UCSD-AML1 (cell line): ENCODE data around the gene CEP192.
"Not testable (repeated sequence)": the region's sequence is repeated elsewhere in the genome, so short reads cannot be mapped to it uniquely, and the experiment has no call there.

Experiments
- DNase-seq: peaks from one replicate; lab custom pipeline; 2025; ENCODE audit not compliant: unreplicated experiment; lab: John Stamatoyannopoulos, UW

The CEP192 gene

DNA sequence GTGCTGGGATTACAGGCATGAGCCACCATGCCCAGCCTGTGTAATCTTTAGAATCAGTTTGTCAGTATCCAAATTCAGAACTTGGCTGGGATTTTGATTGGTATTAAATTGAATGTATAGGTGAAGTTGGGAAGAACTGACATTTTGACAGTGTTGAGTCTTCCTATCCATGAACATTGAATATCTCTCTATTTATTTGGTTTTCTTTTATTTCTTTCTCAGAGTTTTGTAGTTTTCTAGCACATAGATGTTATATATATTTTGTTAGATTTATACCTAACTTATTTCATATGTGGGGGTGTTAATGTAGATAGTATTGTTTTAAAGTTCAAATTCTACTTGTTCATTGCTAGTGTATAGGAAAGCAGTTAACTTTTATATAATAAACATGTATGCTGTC lies 31.5 kb downstream of the CEP192 start:
- DNase-seq = no peak

DNA sequence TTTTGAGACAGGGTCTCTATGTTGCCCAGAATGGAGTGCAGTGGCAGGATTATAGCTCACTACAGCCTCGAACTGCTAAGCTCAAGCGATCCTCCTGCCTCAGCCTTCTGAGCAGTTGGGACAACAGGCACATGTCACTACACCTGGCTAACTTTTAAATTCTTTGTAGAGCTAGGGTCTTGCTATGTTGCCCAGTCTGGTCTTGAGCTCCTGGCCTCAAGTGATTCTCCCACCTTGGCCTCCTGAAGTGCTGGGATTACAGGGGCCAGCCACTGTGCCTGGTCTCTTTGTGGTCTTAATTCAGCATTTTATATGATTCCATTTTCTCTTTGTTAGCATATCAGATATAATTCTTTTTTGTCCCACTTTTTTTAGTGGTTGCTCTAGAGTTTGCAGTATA lies 34.1 kb downstream of the CEP192 start:
- DNase-seq = no peak

DNA sequence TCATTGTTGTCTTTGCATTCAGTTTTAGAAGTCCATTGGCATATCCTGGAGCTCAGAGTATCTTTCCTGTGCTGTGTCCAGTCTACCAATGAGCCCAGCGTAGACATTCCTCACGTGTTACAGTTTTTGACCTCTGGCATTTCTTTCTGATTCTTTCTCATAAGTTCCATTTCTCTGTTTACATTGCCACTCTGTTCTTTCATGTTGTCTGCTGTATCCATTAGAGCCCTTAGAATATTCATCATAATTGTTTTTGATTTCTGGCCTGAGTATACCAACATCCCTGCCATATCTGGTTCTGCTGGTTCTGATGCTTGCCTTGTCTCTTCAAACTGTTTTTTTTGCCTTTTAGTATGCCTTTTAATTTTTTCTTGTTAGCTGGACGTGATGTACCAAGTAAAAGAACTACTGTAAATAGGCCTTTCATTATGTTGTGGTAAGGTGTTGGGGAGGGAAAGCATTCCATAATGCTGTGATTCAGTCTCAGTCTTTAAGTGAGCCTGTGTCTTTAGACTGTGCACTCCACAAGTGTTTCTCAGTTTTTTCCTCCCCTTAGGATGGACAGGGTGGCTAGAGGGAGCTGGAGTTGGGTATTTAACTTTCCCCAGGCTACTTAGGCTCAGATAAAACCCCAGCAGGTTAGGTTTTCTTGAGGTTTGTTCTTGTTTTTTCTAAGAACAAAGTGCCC lies 35.6 kb downstream of the CEP192 start:
- no peak for DNase-seq

DNA sequence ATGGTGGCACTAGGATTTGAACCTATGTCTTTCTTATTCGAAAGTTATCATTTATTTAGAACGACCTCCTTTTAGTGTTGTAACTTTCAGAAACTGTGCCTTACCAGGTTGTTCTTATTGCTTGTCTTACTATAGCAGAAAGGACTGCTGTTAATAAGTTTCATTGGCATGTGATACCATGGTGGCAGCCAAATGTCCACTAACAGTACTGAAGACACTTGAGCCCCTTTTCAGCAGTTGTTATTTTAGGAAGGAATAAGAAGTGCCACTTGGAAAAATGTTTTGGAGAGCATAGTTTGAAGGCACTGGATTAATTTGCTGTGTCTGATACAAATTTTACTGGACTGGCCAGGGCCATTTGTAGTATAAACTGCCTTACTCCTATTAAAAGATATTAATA lies 37.7 kb downstream of the CEP192 start:
- DNase-seq = no peak

DNA sequence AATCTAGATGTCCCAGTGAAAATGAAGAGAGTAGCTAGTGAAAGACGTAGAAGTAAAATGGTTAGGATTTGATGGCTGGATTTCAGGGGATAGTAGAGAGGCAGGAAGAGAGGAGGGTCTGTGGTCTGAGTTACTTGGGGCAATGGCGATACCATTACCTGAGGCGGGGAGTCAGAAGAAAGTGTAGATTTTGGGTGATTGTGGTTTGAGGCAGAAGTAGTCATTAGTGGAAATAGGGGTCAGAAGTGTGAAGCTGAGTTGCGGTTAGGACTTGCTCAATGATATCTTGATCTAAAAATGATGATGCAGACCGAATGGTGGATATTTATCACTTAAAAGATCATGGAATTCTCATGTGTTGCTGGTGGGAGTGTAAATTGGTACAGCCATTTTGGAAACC lies 41.0 kb downstream of the CEP192 start:
- DNase-seq = no peak

DNA sequence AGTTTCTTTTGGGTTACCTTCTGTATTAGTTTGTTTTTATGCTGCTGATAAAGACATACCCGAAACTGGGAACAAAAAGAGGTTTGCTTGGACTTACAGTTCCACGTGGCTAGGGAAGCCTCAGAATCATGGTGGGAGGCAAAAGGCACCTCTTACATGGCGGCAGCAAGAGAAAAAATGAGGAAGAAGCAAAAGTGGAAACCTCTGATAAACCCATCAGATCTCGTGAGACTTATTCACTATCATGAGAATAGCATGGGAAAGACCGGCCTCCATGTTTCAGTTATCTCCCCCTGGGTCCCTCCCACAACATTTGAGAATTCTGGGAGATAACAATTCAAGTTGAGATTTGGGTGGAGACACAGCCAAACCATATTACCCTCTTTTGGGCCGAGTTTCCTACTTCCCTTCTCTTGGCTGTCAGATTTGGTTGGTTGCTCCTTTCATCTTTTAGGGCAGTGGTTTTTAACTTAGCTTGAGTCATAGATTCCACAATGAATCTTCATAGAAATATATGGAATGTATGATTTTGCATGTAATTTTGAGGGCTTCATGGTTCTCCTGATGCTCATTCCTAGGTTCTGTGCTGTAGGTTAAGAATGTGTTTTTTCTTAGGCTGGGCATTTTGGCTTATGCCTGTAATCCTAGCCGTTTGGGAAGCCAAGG lies 44.2 kb downstream of the CEP192 start:
- DNase-seq = no peak

DNA sequence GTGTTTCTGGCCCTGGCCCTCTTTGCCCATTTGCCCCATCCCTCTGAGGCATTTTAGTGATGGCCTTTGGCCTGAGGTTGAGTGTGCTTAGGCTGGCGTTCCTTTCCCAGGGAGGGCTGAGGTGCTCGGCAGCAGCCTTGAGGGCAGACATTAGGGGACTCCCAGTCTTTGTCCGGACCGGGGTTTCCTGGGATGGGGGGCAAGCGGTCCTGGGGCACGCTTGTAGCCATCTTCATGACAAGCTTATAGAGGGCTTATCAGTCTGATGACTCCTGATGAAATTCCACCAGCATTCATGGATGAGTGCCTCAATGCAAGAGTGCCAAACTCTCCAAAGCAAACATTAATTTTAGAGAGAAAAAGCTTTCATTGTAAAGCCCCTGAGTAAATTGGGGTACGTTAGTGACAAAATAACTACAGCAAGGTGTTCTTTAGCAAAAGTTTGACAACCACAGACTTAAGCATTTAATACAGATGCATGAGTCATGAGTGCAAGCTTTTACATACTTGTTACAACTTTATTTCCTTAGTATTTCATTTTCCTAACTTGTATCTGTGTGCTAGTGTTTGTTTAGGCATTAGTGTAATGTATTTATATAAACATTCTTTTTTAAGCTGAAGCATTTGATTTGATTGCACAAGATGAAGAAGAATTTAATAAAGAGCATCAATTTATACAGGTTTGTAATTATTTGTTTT lies 45.6 kb downstream of the CEP192 start:
- no peak for DNase-seq

DNA sequence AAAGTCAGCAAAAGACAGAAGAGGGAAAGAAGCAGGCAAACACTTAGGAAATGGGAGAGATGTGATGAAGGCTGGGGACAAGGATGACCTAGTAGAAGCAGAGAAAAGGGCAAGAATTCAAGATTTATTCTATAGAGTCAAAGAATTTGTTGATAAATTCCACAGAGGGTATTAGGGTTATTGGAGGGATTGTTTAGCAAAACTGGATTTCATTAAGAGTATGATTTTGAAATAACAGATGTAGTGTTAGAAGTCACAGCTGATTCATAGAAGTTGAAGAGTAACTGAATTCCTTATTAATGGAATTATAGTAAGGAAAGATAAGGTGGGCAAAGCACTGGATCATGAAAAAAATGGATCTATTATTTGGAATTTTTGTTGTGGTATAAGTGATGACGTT lies 48.6 kb downstream of the CEP192 start:
- no peak for DNase-seq

DNA sequence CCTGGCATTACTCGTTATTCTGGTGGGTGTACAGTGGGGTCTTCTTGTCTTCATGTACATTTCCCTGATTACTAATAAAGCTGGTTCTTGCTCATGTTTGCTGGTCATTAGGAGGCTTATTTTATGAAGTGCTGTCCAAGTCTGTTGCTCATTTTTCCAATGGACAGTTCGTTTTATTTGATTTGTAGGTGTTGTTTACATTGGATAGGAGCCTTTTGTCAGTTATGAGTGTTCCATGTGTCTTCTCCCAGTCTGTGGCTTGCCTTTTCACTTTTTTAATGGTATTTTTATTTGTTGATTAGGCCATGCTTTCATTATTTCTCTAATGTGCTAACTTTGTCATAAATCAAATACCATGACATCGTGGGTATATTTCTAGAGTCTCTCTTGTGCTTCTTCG lies 51.9 kb downstream of the CEP192 start:
- no peak for DNase-seq

DNA sequence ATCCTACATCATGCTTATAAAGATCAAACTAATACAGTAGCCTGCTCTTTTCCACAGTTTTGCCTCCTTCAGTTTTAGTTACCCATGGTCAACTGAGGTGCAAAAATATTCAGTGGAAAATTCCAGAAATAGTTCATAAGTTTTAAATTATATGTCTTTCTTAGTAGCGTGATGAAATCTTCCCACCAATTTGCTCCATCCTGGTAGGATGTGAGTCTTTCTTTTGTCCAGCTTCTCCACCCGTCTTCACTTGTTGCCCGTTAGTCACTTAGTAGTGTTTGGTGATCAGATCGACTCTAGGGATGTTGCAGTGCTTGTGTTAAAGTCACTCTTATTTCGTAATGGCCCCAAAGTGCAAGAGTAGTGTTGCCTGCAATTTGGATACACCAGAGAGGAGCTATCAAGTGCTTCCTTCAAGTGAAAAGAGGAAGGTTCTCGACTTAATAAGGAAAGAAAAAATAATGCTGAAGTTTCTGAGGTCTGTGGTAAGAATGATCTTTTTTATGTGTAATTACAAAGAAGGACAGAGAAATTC lies 57.0 kb downstream of the CEP192 start:
- no peak for DNase-seq

DNA sequence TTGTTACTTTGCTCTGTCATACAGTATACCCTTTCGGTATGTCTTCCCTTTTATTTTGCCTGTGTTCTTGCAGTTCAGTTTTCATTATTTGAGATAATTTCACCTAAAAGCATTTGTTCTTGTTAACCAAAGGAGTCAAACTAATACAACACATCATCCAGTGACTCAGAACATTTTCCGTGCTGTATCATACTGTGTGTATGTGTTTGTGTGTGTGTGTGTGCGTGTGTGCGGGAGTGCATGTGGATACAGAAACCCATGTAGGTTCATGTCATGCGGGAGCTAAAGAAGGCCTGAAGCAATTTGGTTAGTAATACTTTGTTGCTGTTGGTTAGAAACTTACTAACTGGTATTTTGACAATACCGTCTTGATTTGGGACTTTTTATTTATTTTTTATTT lies 60.0 kb downstream of the CEP192 start:
- no peak for DNase-seq

DNA sequence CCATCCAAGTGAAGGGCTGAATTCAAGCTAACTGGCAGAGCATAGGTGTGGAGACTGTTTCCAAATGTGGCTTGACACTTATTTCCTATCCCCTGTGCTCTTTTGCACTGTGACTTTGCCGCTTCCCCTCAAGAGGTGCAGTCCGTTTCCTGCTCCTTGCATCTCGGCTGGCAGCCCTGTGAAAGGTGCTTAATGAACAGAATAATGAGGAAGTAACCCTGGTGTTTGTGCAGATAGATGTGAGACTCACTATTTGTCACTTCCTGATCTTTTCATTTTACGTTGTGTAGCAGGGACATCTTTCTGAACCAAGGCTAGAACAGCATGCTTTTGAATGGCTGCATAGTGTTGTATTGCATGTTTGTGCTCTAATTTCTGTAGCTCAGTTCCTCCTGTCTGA lies 60.8 kb downstream of the CEP192 start:
- peak; percentile 59 for DNase-seq

DNA sequence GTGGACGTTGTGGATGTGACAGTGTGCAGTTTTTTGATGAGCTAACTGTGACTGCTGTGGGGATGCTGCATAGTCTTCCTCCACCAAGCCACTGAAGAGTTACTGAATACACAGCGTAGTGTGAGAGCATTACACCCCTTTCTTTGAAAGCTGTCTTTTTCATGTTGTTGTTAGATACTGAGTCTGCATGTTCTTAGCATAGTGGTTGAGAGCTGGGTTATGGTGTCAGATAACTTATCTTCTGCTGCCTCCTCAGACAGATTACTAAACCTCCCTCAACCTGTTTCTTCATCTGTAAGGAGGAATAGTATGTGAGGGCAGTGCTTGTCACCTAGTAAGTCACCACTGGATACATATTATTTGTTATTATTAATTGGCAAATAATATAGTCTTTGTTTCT lies 63.2 kb downstream of the CEP192 start:
- no peak for DNase-seq

DNA sequence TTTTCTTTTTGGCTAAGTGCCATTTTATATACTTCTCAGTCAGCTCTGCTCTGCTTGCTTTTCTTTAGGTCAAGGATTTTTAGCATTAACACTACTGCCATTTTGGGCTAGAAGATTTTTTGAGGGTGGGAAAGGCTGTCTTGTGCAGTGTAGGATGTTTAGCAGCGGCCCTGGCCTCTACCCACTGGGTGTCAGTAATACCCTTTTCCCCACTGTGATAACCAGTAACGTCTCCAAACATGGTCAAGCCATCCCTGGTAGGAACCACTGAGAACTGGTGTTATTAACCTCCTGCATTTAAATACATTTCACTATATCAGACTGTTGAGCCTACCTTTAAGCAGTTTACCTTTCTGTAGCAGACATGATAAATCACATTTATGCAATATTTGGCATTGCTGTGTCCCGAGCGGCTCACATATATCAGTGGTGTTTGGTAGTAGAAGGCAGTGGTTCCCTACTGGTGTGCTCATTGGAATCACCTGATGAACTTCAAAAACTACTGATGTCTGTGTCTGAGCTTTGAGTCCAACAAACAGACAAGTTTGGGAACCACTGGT lies 70.5 kb downstream of the CEP192 start:
- no peak for DNase-seq

DNA sequence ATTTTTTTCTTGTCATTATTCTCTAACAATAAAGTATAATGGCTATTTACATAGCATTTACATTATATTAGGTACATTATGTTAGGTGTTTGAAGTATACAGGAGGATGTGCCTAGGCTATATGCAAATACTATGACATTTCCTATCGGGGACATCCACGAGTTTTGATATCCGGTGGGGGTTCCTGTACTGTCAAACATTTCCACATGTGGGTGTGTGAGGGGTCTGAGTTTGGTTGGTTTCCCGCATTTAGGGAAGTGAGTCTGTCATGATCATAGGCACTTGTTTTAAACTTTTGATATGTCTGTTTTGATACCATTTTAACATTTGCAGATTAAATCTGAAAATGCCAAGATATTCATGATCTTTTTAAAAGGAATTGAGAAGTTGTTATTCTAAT lies 76.0 kb downstream of the CEP192 start:
- peak; percentile 17 for DNase-seq

DNA sequence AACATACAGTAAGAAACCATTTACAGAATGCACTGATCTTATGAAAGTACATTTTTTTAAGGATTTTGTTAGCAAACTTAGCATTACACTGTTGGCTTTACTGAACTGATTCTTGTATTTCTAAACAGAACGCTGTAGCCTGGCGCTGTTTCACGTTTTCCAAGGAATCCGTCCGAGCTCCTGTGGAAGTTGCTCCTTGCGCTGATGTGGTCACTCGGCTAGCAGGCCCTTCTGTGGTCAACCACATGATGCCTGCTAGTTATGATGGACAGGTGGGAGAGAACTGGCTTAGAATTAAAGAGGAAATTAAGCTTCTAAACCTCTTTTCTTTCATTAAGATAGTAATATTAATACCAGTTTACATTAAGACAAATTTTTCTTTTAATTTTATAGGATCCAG lies 76.8 kb downstream of the CEP192 start:
- DNase-seq = peak; percentile 41

DNA sequence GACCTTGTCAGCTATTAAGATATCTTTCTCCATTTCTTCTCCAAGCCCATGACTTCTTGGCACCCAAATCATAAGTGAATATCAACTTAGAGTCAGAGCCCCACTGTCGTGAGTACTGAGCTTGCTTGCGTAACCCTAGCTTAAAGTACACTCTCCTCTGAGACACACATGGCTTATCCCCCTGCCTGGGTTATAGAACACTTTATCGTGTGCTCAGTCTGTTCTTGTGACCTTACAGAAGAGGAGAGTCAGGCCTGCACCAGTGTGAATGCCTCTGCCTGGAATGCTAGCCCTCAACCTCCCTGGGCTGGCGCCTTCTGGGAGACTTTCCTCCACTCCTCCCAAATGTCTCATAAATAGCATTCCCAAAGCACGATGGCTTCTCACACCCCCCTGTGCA lies 79.3 kb downstream of the CEP192 start:
- DNase-seq = no peak

DNA sequence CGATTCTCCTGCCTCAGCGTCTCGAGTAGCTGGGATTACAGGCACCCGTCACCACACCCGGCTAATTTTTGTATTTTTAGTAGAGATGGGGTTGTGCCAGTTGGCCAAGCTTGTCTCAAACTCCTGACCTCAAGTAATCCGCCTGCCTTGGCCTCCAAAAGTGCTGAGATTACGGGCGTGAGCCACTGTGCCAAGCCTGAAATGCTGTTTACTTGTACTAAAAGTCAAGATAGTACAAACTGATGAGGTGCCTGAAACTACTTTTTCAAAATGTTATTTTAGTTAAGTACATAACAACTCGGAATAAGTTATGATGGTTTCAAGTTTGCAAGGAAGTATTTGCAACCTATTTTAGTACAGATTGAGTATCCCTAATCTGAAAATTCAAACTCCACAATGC lies 85.7 kb downstream of the CEP192 start:
- DNase-seq = no peak

DNA sequence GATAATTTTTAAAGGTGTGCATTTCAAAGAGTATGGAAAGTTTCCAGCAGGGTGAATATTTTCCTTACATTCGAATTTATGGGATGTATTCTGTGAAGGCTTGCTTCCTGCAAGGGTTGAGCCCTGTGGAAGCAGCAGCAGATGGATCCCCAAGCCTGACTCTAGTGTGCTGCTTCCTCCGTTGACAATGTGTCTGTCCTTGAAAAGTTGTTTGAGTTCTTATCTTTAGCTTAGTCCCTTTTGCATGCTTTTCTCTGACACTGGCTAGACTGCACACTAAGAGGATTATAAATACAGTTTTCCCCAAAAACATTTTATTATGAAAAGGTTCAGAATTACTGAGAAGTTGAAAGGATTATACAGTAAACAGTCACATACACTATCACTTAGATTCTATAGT lies 86.3 kb downstream of the CEP192 start:
- no peak for DNase-seq

DNA sequence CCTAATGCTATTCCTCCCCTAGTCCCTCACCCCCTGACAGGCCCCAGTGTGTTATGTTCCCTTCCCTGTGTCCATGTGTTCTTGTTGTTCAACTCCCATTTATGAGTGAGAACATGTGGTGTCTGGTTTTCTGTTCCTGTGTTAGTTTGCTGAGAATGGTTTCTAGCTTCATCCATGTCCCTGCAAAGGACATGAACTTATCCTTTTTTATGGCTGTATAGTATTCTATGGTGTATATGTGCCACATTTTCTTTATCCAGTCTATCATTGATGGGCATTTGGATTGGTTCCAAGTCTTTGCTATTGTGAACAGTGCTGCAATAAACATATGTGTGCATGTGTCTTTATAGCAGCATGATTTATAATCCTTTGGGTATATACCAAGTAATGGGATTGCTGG lies 86.9 kb downstream of the CEP192 start:
- DNase-seq = not testable (repeated sequence)

DNA sequence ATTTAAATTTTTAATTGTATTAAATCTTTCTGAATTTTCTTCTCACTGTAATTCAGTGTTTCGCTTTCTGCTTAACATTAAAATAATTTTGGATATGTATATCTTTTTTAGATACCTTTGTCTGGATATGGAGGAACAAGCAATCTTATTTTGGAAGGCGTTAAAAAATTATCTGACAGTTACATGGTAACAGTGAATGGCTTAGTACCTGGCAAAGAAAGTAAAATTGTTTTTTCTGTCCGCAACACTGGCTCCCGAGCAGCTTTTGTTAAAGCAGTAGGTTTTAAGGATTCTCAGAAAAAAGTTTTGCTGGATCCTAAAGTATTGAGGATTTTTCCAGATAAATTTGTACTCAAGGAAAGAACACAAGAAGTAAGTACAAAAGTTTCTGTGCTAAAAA lies 95.7 kb downstream of the CEP192 start:
- no peak for DNase-seq

DNA sequence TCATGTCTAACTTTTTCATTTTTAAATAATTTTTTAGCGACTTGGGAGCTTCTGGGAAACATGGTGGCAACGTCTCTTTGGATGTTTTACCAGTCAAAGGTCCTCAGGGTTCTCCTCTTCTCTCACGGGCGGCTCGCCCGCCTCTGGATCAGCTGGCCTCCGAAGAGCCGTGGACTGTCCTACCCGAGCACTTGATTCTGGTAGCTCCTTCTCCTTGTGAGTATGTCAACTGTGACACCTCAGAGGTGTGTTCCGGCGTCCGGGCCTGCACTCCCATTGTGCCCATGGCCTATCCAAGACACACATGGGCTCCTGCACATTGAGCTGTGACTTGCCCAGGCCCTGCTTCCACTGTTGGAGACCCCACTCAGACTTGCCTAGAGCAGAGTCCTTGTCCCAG lies 104.3 kb downstream of the CEP192 start:
- DNase-seq = no peak
